Measurements from ENCODE around the gene MAPK1IP1L.
"Not testable (repeated sequence)": the region's sequence is repeated elsewhere in the genome, so short reads cannot be mapped to it uniquely, and the experiment has no call there.

MAPK1IP1L gene

DNA sequence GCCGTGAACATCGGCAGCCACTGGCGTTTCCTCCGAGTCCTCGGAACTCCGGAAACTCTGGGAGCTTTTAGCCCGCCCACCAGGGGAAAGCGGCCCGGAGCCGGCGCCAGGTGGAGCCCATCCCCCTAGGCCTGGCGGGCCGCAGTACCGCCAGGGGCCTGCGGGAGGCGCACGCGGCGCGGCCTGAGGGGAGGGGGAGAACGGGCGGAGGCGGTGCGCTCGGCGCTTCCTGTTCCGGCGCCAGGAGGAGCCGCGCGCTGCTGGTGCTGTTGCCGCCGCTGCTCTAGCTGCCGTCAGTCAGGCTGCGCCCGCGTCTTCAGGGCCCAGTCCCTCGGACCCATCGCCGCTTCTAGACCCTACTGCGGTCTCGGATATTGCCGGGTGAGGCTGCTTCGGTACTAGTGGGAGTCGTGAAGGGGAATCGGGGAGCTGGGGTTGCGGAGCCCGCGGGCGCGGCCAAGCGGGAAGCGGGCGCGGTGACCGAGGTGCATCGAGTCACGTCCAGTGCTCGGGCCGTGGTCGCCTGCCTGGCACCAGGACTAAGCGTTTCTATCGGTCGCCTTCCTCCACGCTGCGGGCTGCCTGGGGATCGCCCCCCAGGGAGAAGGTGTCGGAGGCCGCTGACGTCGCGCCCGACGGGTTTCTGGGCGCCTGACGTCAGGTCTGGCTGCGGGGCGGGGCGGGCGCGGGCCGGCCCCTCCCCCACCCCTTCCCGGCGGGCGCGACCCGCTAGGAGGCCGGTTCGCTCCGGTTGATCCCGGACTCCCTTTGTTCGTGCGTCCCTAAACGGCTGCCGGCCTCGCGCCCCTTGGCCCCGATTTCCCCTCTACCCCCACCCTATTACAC is at the start of gene MAPK1IP1L:
Gene MAPK1IP1L (plus strand): TSS at position 225 of the 846 bp plus-strand sequence. CDS start 10,037 bp downstream, outside the sequence.
- peak; percentile 98 for DNase-seq (ENCODE audit: low read depth, low spot score)

DNA sequence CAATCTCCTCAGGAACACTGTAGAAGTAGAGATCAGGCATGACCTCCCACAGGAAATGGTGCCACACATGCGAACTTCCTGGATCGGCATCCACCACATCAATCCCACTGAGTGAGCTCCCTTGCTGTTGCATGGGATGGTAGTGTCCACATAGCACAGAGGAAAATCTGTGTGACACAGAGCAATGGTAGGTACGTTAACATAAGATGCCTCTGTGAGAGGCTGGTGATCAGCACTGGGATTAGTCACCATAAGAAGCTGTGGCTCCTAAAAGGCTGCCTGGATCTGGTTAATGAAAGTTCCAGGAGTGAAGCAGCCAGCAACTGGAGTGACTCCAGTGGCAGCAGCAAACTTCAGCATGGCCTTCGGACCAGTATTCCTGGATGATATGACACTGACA is 46.4 kb upstream of the MAPK1IP1L start:
- DNase-seq (ENCODE audit: low read depth, low spot score): peak; percentile 14

DNA sequence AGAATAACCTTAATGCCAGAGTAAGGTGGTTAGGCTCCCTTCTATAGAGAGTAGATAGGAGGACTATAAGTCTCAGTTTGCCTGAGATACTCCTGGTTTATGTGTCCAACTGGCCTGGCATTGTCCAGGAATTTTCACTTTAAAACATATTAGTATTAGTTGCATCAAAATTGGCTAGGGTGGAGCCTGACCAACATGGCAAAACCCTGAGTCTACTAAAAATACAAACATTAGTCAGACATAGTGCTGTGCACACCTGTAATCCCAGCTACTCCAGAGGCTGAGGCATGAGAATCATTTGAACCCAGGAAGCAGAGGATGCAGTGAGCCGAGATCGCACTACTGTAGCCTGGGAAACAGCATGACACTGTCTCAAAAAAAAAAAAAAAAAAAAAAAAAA is 36.4 kb upstream of the MAPK1IP1L start:
- DNase-seq (ENCODE audit: low read depth, low spot score): no peak

DNA sequence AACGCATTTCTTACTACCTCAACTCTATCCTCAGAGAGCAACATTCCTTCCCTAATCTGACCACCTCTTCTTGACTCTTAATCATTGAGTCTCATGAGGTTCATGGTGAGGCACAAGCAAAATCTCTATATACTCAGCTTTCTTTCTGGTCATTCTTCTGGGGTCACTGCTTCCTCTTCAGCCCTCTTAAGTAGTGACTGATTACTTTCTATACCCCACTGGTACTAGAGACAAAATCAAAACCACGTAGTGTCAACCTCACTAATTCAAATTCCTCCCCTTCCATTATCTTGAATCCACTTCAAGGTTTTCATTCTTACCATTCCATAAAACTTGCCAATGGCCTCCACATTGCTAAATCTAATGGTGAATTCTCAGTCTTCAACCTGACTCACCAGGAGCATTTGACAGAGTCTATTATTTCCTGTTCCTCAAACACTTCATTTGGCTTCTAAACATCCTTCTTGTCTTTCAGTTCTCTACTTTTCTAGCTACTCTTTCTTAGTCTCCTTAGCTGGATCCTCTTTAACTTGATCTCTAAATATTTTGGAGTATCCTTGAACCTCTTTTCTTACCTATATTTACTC is 31.4 kb upstream of the MAPK1IP1L start:
- DNase-seq (ENCODE audit: low read depth, low spot score): peak; percentile 21

DNA sequence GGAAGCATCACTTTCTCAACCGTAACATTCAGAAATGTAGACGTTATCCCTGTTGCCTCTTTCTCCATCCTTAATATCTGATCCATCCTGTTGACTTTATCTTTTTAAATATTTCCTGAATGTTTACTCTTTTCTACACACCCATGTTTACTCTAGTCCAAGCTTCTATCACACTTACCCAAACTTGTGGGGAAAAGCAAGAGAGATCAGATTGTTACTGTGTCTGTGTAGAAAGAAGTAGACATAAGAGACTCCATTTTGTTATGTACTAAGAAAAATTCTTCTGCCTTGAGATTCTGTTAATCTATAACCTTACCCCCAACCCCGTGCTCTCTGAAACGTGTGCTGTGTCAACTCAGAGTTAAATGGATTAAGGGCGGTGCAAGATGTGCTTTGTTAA is 27.1 kb upstream of the MAPK1IP1L start:
- DNase-seq (ENCODE audit: low read depth, low spot score): not testable (repeated sequence)

DNA sequence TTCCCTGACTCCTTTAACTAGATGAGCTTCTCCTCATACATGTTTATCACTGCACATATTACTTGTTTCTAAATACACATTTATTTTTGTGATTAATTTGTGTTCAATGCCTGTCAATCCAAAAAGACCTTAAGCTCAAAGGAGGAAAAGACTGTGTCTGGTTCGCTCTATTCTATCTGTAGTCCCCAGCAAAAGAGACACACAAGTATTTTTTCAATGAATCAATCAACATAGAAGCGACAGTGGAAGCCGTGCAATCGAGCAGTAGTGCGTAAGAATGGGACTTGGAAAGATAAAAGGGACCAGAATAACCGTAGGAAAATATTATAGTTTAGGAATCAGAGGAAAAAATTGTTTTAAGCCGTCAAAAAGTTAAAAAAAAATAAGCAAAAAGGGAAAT is 25.5 kb upstream of the MAPK1IP1L start:
- no peak for DNase-seq (ENCODE audit: low read depth, low spot score)

DNA sequence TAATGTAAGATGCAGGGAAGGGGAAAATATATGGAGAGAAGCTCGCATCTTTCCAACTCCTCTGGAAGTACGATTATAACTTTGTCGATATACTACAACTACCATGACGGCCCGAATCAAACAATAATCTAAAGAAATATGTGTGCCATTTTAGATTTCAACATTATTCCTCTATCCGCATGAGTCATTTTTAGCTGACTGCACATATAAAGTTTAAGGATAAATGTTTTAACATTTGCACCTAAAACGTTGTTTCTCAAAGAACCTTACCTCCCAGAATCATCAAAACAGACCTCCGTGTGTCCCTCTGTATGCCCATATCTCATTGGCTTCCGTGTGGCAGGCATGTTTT is 25.0 kb upstream of the MAPK1IP1L start:
- no peak for DNase-seq (ENCODE audit: low read depth, low spot score)

DNA sequence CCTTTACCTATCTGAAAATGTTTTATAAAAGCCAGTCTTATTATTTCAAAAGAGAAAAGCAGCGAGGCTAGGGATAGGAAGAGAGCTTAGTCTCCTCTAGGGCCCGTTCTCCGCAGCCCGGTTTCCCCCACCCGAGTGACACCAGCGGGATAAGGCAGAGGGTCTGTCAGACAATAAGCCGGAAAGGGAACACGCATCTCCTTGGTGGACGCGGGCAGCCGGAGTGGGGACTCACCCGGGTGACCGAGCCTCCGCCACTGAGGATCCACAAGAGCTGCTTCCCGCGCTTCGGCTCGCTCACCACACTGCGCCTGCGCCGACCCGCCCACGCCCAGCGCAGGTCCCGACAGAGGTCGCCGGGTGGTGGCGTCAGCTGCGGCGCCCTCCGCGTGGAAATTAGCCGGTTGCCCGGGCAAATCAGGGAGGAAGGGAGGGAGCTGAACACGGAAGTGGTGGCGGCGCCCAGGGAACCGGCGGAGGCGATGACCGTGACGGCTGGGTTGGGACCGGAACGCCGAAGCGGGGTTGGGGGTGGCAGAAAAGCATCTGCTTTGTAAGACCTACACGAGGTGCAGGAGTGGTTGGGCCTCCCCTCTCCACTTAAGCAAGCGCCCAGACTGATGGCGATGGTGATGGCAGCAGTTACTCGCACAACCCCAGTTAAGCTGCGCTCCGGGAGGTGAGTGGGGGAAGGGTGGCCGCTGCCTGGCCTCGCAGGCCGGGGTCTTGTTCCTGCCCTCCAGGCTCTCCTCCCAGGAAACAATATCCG is 24.5 kb upstream of the MAPK1IP1L start, which contains the start of the genes SOCS4 and WDHD1:
Gene SOCS4 (plus strand): TSS at position 444 of the 769 bp plus-strand sequence. CDS start 15,806 bp downstream, outside the sequence.
Gene WDHD1 (minus strand): TSS at position 307 of the 769 bp plus-strand sequence. CDS start 312 bp downstream, outside the sequence.
- peak; percentile 98 for DNase-seq (ENCODE audit: low read depth, low spot score)

DNA sequence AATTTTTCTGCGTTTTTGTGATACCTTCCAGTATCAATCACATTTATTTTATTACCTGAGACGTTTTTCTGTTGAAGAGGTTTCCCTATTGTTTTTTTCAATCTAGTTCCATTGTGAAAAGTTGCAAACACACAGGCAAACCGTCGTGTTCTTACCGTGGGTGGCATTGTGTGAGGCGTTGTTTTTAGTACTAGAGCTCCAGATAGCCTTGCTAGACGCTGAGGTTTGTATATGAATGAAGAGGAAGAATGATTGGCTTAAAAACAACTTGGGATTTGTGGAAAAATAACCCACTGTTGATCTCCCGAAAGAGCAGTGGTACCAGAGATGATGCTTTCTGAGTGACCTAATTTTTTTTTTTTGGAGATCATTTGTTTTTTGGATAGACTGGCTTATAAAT is 23.4 kb upstream of the MAPK1IP1L start:
- peak; percentile 20 for DNase-seq (ENCODE audit: low read depth, low spot score)

DNA sequence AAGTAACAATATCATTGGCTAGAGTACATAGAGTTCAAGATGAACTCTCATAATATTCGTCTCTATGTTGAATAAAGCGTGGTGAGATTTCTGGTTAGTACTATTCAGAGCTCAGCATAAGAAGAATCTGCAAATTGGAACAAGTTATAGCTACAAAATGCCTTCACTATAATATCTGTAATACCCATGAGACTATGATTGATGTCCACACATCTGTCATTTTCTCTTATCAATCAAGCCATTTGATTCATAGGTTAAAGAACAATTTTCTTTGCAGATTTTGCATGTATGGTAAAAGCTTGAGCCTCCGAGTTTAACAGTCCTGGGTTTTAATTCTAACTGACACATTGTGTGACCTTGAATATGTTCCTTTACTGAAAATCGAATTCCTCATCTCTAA is 23.0 kb upstream of the MAPK1IP1L start:
- DNase-seq (ENCODE audit: low read depth, low spot score): no peak

DNA sequence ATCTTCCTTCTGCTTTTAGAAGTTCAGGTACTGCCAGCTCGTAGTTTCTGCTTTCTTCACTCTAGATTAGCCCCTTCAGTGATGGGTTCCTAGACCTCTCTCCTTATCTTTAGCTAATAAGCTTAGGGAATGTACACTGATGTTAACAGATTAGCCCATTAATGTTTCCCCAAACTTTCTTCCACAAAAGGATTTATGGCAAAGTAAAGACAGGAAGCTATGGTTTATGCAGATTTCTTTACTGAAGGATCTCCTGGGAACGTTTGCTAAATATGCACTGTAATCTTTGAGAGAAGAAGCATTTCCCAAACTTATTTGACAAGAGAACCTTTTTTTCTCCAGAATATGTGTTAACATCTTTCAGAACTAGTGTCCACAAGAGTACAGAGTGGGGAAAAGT is 20.3 kb upstream of the MAPK1IP1L start:
- DNase-seq (ENCODE audit: low read depth, low spot score): no peak

DNA sequence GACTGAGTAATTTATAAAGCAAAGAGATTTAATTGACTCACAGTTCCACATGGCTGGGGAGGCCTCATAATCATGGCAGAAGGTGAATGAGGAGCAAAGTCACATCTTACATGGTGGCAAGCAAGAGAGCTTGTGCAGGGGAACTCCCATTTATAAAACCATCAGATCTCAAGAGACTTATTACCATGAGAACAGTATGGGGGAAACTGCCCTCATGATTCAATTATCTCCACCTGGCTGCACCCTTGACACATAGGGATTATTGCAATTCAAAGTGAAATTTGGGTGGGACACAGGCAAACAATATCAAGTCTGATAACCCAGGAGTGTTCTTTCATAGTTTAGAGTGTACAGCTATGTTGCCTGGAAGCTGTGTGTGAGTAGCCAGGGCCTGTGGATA is 13.5 kb upstream of the MAPK1IP1L start:
- DNase-seq (ENCODE audit: low read depth, low spot score): not testable (repeated sequence)

DNA sequence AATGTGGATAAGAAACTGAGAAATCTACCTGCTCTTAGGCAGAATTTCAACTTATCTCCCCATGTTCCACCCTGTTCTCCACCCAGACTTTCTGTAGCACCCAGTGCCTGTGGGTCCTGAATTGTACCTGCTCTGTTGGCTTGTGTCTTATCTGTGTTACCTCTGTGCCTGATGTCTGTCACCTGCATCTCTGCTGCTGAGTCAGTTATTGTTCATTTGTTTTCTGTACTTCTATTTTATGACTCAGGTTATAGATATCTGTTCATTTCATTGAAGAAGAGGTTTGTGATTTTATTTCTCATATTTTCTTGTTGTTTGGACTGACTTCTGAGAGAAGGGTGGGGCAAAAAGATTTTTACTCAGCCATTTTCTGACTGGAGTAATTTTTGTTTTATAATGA is 12.7 kb upstream of the MAPK1IP1L start:
- no peak for DNase-seq (ENCODE audit: low read depth, low spot score)

DNA sequence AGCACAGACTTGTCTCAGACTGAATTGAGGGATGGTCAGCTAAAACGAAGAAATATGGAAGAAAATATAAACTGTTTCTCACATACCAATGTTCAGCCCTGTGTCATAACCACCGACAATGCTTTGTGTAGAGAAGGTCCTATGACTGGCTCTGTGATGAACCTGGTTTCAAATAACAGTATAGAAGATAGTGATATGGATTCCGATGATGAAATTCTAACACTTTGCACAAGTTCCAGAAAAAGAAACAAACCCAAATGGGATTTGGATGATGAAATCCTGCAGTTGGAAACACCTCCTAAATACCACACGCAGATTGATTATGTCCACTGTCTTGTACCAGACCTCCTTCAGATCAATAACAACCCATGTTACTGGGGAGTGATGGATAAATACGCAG is 7.9 kb upstream of the MAPK1IP1L start:
- no peak for DNase-seq (ENCODE audit: low read depth, low spot score)

DNA sequence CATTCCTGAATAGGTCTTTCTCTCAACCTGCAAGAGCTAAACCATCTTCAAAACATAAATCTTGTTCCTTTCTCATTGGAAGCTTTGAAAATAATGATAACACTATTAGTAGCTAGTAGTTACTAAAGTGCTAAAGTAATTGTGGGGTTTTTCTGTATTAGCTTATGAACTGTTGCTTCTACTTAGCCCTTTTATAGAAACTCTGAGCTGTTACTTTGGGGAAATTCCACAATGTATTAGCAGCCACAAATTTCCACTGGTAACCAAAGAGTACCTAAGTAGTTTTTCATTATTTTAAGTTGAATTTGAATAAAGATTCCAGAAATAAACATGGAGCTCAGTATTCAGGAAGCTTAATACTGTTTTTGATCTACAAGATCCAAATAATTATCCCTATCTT is 6.4 kb upstream of the MAPK1IP1L start:
- DNase-seq (ENCODE audit: low read depth, low spot score): no peak

DNA sequence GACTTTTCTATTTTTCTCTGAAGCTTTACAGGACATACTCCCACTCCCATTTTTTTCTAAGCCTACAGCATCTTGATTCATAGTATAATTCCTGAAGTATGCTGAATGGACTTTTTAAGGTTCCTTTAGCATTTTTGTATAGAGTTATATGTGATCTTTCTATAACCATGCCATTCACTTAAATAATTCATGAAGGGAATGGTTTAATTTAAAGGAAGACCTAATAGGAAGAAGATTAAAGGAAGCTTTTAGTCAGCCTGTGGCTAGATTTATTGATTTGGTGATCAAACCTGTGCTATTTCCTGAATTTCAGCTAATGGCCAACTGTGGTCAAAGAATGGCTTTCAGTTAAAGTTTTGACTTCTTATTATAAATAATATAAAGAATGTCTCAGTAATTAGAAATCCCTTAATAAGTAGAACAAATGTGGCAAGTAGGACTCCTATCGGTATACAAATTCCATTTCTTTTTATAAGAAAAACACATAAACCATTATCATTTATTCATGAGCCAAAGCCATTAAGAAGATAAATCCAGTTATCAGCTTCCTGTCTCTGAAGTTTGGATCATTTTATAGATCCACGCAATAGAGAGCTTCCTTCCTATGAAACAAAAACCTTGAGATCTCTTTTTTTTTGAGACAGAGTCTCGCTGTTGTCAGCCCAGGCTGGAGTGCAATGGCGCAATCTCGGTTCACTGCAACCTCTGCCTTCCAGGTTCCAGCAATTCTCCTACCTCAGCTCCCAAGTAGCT is 4.0 kb upstream of the MAPK1IP1L start:
- no peak for DNase-seq (ENCODE audit: low read depth, low spot score)

DNA sequence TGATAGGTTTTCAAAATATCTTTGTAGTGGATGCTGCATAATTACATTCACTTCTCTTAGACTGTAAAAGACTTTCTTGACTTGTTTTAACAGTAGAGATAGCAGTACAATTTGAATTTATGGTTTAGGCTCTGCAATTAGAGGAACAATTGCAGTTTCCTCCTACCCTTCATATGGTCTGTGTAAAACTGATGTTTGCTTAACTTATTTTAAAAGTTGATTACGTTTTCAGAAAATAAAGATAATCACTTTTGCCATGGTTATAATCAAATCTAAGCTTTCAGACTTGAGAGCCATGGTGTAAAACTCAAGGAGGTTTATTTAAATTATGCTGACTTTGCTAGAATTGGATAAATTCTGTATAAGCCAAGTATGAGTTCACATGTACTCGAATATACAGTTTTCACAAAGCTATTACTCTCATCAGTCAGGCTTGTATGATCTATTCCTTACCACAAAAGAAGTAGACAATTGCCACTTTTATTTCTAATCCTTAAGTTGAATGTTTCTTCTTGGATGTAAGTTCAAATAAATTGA is 2.5 kb upstream of the MAPK1IP1L start:
- no peak for DNase-seq (ENCODE audit: low read depth, low spot score)

DNA sequence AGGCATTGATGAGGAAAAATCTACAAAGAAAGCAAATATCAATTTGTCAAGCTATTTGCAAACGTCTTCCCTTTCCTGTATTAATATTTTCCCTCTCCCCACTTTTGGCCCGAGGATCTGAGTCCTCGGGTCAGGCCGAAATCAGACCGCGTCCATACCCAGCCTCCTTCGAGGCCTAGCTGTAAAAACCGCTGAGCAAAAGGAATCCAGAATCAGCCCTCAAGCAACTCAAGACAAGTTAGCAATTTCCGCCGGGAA is 353 bp upstream of the MAPK1IP1L start:
- DNase-seq (ENCODE audit: low read depth, low spot score): no peak

DNA sequence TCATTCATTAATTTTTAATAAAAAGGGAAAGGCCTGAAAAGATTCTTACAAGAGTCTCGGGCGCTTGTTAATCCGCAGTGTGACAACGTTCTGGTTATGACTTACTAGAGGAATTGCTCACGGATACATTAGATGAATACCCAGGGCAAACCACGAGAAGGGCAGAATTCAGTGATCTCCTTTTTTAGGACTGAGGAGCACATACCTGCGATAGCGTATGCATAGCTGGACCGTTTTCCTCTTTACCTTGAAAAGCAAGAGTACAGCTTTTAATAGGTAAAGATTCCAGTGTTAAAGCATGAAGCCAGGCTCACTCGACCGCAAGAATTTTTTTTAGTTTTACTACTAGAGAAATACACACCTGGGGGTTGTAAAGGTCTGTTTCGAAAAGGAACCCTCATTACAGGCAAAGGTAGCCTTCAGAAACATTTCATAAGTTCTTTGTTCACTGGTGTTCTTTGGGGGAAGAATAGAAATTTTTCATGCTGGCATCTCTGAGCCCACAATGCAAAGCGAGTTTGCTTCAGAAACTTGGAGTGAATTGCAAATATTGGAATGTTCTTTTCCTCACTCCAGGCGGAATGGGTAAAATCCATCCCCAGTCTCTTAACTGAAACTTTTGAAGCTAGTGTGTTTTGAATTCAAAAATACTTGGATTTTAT is 953 bp downstream of the MAPK1IP1L start:
- peak; percentile 62 for DNase-seq (ENCODE audit: low read depth, low spot score)

DNA sequence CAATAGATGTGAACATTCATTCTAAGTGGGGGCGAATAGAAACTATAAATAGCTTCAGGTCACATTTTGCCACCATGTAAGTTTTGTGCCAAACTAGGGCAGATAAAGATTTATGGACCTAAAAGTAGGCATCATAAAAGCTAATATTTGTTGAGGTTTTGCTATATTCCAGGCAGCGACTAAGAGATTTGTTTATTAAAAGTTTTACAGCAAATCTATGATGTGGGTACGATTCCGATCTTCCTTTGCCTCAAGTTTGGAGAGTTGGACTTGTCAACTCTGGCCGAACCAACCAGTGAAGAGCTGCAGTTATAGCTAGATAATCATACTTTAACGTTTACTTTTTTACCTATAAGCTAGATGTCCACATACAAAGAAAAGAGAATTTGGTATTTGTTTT is 1.6 kb downstream of the MAPK1IP1L start:
- no peak for DNase-seq (ENCODE audit: low read depth, low spot score)

DNA sequence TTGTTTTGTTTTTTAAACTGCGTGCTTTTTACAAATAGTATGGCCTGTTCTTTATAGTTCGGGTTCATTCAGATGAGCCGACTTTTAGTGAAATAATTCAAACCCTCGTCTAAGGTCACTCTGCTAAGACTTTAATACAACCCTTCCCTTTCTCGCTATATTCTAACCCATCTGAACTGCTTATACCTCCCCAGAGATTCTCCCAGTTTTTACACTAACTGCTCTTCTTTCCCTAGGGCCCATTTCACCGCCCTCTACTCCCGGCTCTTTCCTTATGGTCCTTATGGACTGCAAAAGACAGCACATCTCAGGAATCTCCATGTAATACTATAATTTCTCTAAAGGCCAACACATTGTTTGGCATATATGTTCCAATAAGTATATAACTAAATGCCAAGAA is 2.1 kb downstream of the MAPK1IP1L start:
- no peak for DNase-seq (ENCODE audit: low read depth, low spot score)

All from astrocyte of the hippocampus (primary cell).